ENCODE results near the gene NCBP1. TPM values are rescaled to one million over a fixed set of nuclear protein-coding genes. Genes with fewer than 3 reads are reported as not detected.

Gene NCBP1
- total and polyA plus RNA-seq, 9 of the 15 experiments (the other 6 are each of a cell fraction or from before 2014, with no cell fraction given), result 29.4 to 69.7 (median 57.5) TPM

- TF ChIP-seq PREB (CRISPR knock-in tag; IDR thresholded peaks at IDR 0.05) (no peak), ZNF175 (CRISPR knock-in tag; IDR thresholded peaks at IDR 0.05; ENCODE audit: low read depth) (no peak)
These were observed 4.5 kb upstream of the NCBP1 start (continued) for GRCh38 chr9:97629156-97629555.

DNA sequence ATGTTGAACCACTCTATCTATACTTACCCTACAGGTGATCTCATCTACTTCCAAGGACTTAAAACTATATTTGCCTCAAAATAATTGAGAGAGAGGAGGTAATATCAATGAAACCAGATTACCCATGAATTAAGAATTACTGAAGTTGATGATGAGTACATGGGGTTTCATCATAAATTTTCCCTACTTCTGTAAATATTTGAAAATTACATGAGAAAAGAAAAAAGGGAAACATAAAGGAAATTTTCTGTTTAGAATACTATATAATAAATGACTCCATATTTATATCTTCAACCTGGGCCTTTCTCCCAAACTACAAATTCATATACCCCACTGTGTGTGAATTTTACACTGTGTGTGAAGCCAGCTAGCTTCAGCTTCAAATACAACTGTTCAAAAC is 3.0 kb upstream of the NCBP1 start:
- in situ Hi-C loops (cut with MboI), result no loop called here
- Histone ChIP-seq H3K4me3 (no peak overlapping the region), H3K4me1 (replicated peaks in 1 of 2; ENCODE audit: control insufficient read depth in 2 of 2, insufficient read depth in 2 of 2, low read length in 2 of 2) (peaks cover 4 to 13% of the 10 kb centered on the region in 2 experiments; a peak in 3 of 5 replicates), H2AFZ (ENCODE audit: low read depth, low read length) (no peak overlapping the region), H3K79me2 (ENCODE audit: control insufficient read depth, insufficient read depth, low read length) (peaks cover 72% of the 10 kb centered on the region), H3K9me3 (replicated peaks; ENCODE audit: control insufficient read depth, insufficient read depth, low read depth, low read length) (no peaks in the 10 kb centered on the region), H3K9me1 (ENCODE audit: control insufficient read depth, insufficient read depth, low read length) (no peaks in the 10 kb centered on the region), H3K4me2 (ENCODE audit: insufficient read depth, low read length) (no peak overlapping the region), H3K36me3 (ENCODE audit: control insufficient read depth, insufficient read depth, low read length) (peaks cover 25% of the 10 kb centered on the region; the same call in 2 of the 3 replicates), H3K27me3 (ENCODE audit: control insufficient read depth in 2 of 2, insufficient read depth in 2 of 2, low read length in 2 of 2) (no peaks in the 10 kb centered on the region), H3K9ac (ENCODE audit: insufficient read depth in 1 of 2, low read depth in 2 of 2, low read length in 2 of 2) (no peak overlapping the region), H4K20me1 (replicated peaks; ENCODE audit: control insufficient read depth, insufficient read depth, low read length) (no peaks in the 10 kb centered on the region), H3K27ac (ENCODE audit: extremely low read depth, low read depth, low read length) (no peak overlapping the region)
- intact Hi-C loops (cut with micrococcal nuclease), result no loop called here
- FAIRE-seq (no peak), ATAC-seq (no peak), DNase-seq (ENCODE audit: extremely low read depth in 1 of 4, low spot score in 3 of 4) (no peak)
- BruUV-seq (replicated peaks), result no TSS peak
- ChIA-PET POLR2A (interaction anchor here (1.1 kb wide), 1 partner anchor 27 kb away, joined by 3 read pairs; no protein-coding TSS in a partner anchor), CTCF (ENCODE audit: low intra/inter-chr PET ratio) (no interaction called here)
- no peak for TF ChIP-seq GABPB1 (CRISPR knock-in tag; IDR thresholded peaks at IDR 0.05)
- TF ChIP-seq SLC30A9 (CRISPR knock-in tag; IDR thresholded peaks at IDR 0.05), result no peak
- TF ChIP-seq TAF1 (IDR thresholded peaks at IDR 0.05; ENCODE audit: control insufficient read depth, extremely low read depth, insufficient read depth, low read length, severe bottlenecking), result no peak
- no peak for TF ChIP-seq CBX8 (IDR thresholded peaks at IDR 0.05; ENCODE audit: borderline replicate concordance, extremely low read depth, low read depth, low read length, poor library complexity, severe bottlenecking)
- TF ChIP-seq PCBP2 (IDR thresholded peaks at IDR 0.05; ENCODE audit: low read depth, low read length, poor library complexity, severe bottlenecking), result no peak
- no peak for TF ChIP-seq SRSF7 (optimal IDR thresholded peaks at IDR 0.05; ENCODE audit: low read depth, low read length)
